Measurements from ENCODE around the gene GBE1.

DNA sequence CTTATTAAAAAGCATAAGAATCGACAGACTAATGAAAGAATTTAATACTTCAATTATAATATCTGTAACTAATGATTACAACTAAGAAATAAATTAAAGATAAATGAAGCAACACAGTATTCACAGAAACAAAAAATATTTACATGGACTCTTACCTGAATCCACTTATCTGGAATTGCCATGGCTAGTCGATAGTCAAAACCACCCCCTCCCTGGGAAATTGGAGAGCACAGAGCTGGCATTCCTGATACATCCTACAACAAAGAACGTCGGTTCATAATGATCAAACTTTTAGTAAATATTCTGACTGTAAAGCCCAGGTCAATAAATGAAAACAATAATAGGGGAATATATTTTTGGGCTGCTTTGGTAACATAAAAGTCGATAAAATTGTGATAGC, 175.5 kb downstream of the GBE1 start:
- TF ChIP-seq EZH2 (IDR thresholded peaks at IDR 0.05; ENCODE audit: low read length), result no peak
- TF ChIP-seq, protein P1, sequence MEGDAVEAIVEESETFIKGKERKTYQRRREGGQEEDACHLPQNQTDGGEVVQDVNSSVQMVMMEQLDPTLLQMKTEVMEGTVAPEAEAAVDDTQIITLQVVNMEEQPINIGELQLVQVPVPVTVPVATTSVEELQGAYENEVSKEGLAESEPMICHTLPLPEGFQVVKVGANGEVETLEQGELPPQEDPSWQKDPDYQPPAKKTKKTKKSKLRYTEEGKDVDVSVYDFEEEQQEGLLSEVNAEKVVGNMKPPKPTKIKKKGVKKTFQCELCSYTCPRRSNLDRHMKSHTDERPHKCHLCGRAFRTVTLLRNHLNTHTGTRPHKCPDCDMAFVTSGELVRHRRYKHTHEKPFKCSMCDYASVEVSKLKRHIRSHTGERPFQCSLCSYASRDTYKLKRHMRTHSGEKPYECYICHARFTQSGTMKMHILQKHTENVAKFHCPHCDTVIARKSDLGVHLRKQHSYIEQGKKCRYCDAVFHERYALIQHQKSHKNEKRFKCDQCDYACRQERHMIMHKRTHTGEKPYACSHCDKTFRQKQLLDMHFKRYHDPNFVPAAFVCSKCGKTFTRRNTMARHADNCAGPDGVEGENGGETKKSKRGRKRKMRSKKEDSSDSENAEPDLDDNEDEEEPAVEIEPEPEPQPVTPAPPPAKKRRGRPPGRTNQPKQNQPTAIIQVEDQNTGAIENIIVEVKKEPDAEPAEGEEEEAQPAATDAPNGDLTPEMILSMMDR (optimal IDR thresholded peaks at IDR 0.05 in 1 of 3, IDR thresholded peaks at IDR 0.05 in 1 of 3, conservative IDR thresholded peaks at IDR 0.05 in 1 of 3; ENCODE audit: extremely low read depth in 1 of 3, insufficient read depth in 2 of 3, low read length in 3 of 3), result no peak

All from keratinocyte (primary cell).